ENCODE data around the gene AHSA1.

Gene AHSA1

DNA sequence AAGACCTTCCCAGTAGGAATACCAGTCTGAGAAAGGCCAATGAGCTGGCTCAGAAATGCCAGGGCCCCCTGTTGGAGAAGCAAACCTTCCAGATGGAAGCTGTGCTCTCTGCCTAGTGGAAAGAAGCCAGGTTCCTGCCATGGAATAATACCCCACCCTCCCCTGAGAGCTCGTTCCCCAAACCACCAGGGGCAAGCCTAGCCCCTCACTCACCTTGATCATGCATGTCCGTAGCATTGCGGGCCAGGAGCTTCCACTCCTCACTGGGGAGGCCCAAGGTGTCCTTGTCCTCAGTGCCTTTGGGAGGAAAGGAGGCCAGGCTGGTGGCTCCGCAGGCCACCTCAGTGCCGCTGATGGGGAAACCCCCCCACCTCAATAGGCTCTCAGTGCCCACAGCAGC, 20.1 kb downstream of the AHSA1 start:
- TF ChIP-seq, protein P1, sequence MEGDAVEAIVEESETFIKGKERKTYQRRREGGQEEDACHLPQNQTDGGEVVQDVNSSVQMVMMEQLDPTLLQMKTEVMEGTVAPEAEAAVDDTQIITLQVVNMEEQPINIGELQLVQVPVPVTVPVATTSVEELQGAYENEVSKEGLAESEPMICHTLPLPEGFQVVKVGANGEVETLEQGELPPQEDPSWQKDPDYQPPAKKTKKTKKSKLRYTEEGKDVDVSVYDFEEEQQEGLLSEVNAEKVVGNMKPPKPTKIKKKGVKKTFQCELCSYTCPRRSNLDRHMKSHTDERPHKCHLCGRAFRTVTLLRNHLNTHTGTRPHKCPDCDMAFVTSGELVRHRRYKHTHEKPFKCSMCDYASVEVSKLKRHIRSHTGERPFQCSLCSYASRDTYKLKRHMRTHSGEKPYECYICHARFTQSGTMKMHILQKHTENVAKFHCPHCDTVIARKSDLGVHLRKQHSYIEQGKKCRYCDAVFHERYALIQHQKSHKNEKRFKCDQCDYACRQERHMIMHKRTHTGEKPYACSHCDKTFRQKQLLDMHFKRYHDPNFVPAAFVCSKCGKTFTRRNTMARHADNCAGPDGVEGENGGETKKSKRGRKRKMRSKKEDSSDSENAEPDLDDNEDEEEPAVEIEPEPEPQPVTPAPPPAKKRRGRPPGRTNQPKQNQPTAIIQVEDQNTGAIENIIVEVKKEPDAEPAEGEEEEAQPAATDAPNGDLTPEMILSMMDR (IDR thresholded peaks at IDR 0.05; ENCODE audit: low read depth, low read length, poor library complexity, severe bottlenecking), result no peak
- no peak for TF ChIP-seq EZH2phosphoT487 (IDR thresholded peaks at IDR 0.05; ENCODE audit: borderline replicate concordance, low read length)
- Histone ChIP-seq H3K27ac (ENCODE audit: low read depth, low read length) (no peak overlapping the region), H3F3A (ENCODE audit: control insufficient read depth, insufficient read depth) (no peaks in the 10 kb centered on the region), H3K27me3 (ENCODE audit: control insufficient read depth, low read length) (peaks cover 3% of the 10 kb centered on the region; the same call in 1 of the 2 replicates), H3K4me2 (ENCODE audit: low read length) (no peak overlapping the region), H3K9me3 (ENCODE audit: control insufficient read depth, insufficient read depth, low read length) (no peaks in the 10 kb centered on the region), H3K4me1 (ENCODE audit: control insufficient read depth, low read length) (no peaks in the 10 kb centered on the region), H3K9me2 (replicated peaks; ENCODE audit: control insufficient read depth, low read length) (no peaks in the 10 kb centered on the region), H3K4me3 (ENCODE audit: low read length) (no peak overlapping the region), H3K79me2 (ENCODE audit: control insufficient read depth, low read length) (no peaks in the 10 kb centered on the region), H3K36me3 (ENCODE audit: control insufficient read depth, low read length) (no peaks in the 10 kb centered on the region), H4K20me1 (ENCODE audit: control insufficient read depth, insufficient read depth, low read depth, low read length) (no peaks in the 10 kb centered on the region)

DNA sequence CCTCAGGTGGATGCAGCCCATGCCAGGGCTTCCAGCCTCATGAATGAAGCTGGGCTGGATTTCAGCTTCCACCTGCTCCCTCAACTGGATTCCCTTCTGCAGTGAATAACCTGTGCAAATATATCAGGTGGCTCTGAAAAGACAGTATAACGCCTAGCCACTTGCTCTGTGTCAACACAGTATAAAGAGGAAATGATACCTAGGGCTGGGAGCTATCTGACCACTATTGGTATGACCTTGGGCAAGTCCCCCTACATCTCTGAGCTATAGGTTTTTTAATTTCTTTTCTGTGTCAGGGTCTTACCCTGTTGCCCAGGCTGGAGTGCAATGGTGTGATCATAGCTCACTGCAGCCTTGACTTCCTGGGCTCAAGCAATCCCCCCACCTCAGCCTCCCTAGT, 20.9 kb downstream of the AHSA1 start:
- Histone ChIP-seq H3K79me2 (ENCODE audit: control insufficient read depth, low read length) (no peaks in the 10 kb centered on the region), H3K27me3 (ENCODE audit: control insufficient read depth, low read length) (peaks cover 1% of the 10 kb centered on the region; the same call in 1 of the 2 replicates), H3K27ac (ENCODE audit: low read depth, low read length) (no peak overlapping the region), H4K20me1 (ENCODE audit: control insufficient read depth, insufficient read depth, low read depth, low read length) (no peaks in the 10 kb centered on the region), H3K9me2 (replicated peaks; ENCODE audit: control insufficient read depth, low read length) (no peaks in the 10 kb centered on the region), H3K4me1 (ENCODE audit: control insufficient read depth, low read length) (no peaks in the 10 kb centered on the region), H3K4me2 (ENCODE audit: low read length) (no peak overlapping the region), H3F3A (ENCODE audit: control insufficient read depth, insufficient read depth) (no peaks in the 10 kb centered on the region), H3K36me3 (ENCODE audit: control insufficient read depth, low read length) (no peaks in the 10 kb centered on the region), H3K4me3 (ENCODE audit: low read length) (no peak overlapping the region), H3K9me3 (ENCODE audit: control insufficient read depth, insufficient read depth, low read length) (no peaks in the 10 kb centered on the region)
- TF ChIP-seq, protein P1 (IDR thresholded peaks at IDR 0.05; ENCODE audit: low read depth, low read length, poor library complexity, severe bottlenecking), result no peak
- no peak for TF ChIP-seq EZH2phosphoT487 (IDR thresholded peaks at IDR 0.05; ENCODE audit: borderline replicate concordance, low read length)

DNA sequence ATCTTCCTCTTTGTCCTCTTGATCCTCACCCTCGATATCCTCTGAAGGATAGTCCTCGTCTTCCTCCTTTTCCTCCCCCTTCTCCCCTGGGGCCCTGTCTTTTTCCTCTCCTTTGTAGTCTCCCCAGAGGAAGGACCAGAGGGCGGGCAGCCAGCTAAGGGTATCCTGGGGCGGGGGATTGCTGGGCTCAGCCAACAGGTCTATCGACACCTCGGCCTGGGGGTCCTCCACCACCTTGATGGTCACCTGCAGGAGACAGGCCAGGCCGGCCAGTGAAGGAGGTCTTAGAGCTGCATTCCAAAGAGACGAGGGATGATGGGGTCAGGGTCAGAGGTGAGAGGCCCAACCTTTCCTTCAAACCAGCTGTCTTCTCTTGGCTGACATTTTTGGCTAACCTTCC, 24.5 kb downstream of the AHSA1 start:
- Histone ChIP-seq H3K27ac (ENCODE audit: low read depth, low read length) (no peak overlapping the region), H3K4me3 (ENCODE audit: low read length) (no peak overlapping the region), H3K79me2 (ENCODE audit: control insufficient read depth, low read length) (no peaks in the 10 kb centered on the region), H3K27me3 (ENCODE audit: control insufficient read depth, low read length) (no peaks in the 10 kb centered on the region), H3K36me3 (ENCODE audit: control insufficient read depth, low read length) (no peaks in the 10 kb centered on the region), H3F3A (ENCODE audit: control insufficient read depth, insufficient read depth) (no peaks in the 10 kb centered on the region), H3K9me2 (replicated peaks; ENCODE audit: control insufficient read depth, low read length) (no peaks in the 10 kb centered on the region), H4K20me1 (ENCODE audit: control insufficient read depth, insufficient read depth, low read depth, low read length) (no peaks in the 10 kb centered on the region), H3K4me1 (ENCODE audit: control insufficient read depth, low read length) (no peaks in the 10 kb centered on the region), H3K9me3 (ENCODE audit: control insufficient read depth, insufficient read depth, low read length) (no peaks in the 10 kb centered on the region), H3K4me2 (ENCODE audit: low read length) (no peak overlapping the region)
- TF ChIP-seq, protein P1 (IDR thresholded peaks at IDR 0.05; ENCODE audit: low read depth, low read length, poor library complexity, severe bottlenecking), result no peak
- no peak for TF ChIP-seq EZH2phosphoT487 (IDR thresholded peaks at IDR 0.05; ENCODE audit: borderline replicate concordance, low read length)

DNA sequence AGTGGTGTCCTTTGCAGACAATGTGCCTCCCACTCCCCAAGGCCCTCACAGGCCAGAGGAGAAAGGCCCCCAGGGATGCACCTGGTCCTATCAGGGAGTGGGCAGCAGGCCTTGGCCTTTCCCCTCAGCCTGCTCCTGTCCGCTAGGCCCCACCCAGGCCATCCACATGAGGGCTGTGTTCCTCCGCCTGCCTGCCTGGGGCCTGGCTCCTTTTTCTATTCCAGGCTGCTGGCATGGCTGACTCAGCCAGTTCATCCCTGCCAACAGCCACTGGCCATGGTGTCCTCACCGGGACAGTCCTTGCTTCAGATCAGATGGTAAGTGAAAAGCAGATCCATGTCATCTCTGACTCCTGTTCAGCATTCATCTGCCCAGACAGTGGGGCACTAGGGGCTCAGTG, 27.4 kb downstream of the AHSA1 start:
- Histone ChIP-seq H3F3A (ENCODE audit: control insufficient read depth, insufficient read depth) (no peaks in the 10 kb centered on the region), H3K36me3 (ENCODE audit: control insufficient read depth, low read length) (no peaks in the 10 kb centered on the region), H3K9me2 (replicated peaks; ENCODE audit: control insufficient read depth, low read length) (no peaks in the 10 kb centered on the region), H3K79me2 (ENCODE audit: control insufficient read depth, low read length) (no peaks in the 10 kb centered on the region), H3K4me2 (ENCODE audit: low read length) (no peak overlapping the region), H3K4me1 (ENCODE audit: control insufficient read depth, low read length) (no peaks in the 10 kb centered on the region), H3K27ac (ENCODE audit: low read depth, low read length) (no peak overlapping the region), H3K9me3 (ENCODE audit: control insufficient read depth, insufficient read depth, low read length) (no peaks in the 10 kb centered on the region), H3K27me3 (ENCODE audit: control insufficient read depth, low read length) (no peaks in the 10 kb centered on the region), H3K4me3 (ENCODE audit: low read length) (no peak overlapping the region), H4K20me1 (ENCODE audit: control insufficient read depth, insufficient read depth, low read depth, low read length) (no peaks in the 10 kb centered on the region)
- TF ChIP-seq, protein P1 (IDR thresholded peaks at IDR 0.05; ENCODE audit: low read depth, low read length, poor library complexity, severe bottlenecking), result no peak
- TF ChIP-seq EZH2phosphoT487 (IDR thresholded peaks at IDR 0.05; ENCODE audit: borderline replicate concordance, low read length), result no peak

All from DOHH2 (cell line).